Inferior parietal cortex (tissue), 1 donor: ENCODE data around the gene MAML2.

Experiments used
- DNase-seq: peaks from one replicate; pipeline ENCODE4 v3.0.0-alpha.2; 2016; ENCODE audit errors: extremely low spot score

The MAML2 gene

DNA sequence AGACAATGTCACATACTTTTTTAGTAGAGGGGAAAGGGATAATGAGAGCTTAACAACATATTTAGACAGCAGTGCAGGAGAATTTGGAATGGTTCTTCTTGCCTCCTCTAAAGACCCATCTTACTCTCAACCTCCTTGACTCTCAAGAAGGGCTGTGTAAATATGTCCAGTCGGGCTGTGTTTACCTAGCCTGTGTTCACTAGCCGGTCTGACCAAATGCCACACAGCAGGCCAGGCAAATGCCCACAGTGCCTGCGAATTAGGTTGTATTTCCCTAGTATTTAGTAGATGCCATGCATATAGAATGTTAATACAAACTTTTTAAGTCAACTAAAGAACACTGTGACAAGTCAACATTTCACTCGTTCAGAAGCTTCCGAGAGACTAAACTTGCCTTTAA, 367.7 kb downstream of the MAML2 start:
- no peak for DNase-seq

DNA sequence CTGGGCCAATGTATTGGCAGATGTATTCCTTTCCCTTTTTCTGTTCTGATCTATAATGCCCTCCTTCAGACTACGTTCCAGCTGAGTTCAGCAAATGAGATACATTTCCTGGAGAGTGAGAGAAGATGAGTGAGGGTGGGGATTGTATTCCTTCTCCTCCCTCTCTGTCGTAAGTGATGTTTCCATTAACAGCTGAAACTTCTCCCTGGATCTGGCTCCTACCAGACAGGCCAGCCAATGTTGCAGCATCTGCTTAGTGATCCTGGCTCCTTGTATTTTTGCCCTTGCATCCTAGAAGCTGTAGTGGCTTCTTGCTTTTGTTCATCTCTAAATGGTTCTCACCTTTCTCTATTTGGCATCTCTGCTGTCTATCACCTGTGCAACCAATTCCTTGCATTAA, 370.9 kb downstream of the MAML2 start:
- DNase-seq: no peak

DNA sequence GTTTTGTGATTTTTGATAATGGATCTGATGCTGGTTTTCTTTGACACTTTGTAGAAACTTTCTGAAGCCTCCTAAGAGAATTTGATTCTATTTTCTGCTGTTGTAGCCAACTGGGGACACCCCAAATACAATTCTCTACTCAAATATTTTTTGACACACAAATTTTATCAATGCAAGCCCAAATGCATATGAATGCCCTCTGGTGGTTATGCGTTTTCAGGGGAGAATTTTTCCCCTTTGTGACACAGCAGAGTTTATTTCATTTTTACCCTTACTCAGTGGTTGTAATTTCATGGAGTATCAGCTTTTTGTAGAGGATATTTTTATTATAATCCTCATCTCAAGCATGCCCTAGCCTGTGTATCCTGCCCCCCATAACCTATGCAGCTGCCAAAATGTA, 374.4 kb downstream of the MAML2 start:
- DNase-seq: peak; percentile 22

DNA sequence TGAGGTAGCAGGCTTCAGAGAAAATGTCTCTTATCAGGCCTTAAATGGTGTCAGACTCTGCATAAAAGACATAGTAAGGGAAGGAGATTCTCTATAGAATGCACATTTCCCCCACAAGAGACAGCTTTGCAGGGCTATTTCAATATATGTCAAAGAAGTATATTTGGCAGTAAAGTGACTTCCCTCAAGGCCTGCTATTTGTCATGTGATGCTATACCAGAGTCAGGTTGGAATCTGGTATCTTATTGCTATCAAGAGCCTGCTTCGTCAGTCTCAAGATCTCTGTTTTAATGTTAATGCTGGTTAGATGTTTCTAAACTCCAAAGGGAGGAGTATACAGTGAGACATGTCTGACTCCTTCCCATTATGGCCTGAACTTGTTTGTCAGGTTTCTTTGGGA, 378.7 kb downstream of the MAML2 start:
- no peak for DNase-seq

DNA sequence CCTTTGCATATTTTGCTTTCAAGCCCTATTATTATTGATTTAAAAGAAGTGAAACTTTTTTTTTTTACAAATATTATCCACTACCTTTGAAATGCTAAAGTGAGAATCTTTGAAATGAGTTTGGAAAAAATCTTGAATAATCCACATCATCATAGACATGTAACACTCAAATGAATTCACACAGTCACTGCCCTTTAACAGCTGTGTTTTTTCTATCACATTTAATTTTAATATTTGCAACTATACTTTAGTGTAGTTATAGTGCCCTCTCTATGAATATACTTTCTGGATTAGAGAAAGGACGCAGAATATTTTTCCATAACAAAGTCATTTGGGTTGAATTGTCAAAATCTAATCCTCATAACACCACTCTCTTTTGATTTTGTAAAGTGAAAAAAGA, 381.2 kb downstream of the MAML2 start:
- no peak for DNase-seq

DNA sequence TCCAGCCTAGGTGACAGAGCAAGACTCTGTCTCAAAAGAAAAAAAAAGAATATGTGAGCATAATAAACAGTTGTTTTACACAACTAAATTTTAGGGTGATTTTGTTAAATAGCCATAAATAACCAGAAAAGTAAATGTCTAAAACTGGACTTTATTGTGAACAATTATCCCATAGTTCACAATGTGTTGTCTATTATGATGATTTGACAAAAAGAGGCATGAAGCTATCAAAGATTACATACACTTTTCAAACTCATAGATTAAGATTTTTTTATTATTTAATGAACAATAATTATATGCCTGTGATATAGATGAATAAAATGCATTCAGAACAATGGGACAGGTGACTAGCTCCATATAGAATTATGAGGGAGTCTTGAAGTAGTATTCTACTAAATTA, 392.1 kb downstream of the MAML2 start:
- no peak for DNase-seq

DNA sequence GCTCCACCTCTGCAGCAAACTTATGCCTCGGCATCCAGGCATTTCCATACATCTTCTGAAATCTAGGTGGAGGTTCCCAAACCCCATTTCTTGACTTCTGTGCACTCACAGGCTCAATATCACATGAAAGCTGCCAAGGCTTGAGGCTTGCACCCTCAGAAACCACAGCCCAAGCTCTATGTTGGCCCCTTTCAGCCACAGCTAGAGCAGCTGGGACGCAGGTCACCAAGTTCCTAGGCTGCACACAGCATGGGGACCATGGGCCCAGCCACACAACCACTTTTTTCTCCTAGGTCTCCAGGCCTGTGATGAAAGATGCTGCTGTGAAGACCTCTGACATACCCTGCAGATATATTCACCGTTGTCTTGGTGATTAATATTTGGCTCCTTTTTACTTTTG, 394.4 kb downstream of the MAML2 start:
- DNase-seq: no peak

DNA sequence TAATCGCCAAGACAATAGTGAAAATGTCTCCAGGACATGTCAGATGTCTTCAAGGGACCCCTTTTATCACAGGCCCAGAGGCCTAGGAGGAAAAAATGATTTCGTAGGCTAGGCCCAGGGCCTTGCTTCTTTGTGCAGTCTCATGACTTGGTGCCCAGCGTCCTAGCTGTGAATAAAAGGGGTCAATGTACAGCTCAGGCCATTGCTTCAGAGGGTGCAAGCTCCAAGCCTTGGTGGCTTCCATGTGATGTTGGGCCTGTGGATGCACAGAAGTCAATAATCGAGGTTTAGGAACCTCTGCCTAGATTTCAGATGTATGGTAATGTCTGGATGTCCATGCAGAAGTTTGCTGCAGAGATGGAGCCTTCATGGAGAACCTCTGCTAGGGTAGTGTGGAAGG, 398.4 kb downstream of the MAML2 start:
- no peak for DNase-seq

DNA sequence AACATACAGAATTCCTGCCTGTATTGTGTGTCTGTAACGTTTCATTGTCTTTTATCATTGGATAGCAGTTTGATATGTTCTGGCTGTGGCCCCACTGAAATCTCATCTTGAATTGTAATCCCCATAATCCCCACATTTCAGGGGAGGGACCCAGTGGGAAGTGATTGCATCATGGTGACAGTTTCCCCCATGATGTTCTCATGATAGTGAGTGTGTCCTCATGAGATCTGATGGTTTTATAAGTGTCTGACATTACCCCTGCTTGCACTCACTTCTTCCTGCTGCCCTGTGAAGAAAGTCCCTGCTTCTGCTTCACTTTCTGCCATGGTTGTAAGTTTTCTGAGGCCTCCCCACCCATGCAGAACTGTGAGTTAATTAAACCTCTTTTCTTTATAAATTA, 399.4 kb downstream of the MAML2 start:
- no peak for DNase-seq

DNA sequence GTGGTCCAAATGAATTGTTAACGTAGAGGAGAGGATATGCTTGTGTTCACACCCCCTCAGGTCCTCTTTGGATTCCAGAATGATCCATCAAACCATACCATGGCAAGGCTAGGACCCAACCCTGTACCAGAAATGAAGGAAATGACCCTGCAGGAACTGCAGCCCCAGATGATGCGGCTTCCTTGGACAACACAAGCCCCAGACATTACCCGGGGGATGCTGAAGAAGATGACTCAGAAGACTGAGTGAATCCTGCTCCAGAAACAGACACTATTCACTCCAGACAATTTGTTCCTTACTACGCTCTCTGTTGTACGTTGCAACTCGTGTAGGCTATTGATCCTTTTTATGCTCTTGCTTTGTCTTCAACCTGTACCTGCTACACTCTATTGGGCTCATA, 403.9 kb downstream of the MAML2 start:
- DNase-seq: no peak

DNA sequence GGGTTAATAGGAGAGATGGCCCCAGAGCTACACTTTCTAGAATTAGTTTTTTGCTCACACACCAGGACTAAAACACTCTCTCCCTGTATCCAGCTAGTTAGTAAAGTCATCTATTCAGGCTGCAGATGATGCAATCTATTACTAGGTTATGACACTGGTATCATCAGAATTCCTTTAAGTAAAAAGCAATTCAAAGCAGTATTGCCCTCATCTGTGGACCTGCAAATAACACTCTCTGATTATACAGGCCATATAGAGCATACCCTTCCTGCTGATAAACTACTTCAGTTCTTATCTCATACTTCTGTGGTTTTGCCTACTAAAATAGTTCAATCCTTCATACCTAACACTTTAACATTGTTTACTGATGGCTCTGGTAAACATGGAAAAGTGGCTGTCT, 405.6 kb downstream of the MAML2 start:
- no peak for DNase-seq

DNA sequence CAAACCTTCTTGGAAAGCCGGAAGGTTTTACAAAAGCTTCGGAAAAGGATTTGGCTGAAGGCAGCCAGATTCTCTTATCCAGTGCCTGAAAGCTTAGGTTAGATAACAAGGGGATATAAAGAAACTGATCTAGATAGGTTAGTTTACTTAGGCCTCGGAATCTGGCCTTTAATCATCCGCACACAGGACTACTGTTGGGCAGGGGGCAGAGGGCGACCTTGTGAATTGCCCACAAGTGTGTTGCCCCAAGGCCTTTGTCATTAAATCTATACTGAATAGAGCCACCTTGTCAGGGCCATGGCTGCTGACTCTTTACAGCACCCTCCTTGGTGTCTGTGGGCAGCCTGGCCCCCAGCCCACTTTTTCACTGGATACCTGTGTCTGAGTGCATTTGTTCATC, 409.4 kb downstream of the MAML2 start:
- no peak for DNase-seq

DNA sequence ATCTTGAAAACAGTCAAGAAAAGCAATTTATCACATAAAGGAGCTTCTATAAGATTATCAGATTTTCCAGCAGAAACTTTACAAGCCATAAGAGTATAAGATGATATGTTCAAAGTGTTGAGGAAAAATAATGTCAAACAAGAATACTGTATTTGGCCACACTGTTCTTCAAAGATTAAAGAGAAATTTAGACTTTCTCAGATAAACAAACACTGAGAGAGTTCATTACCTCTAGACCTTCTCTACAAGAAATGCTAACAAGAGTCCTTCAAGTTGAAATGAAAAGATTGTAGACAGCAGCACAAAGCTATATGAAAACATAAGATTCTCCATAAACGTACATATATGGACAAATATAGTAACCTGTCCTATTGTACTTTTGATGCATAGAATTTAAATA, 411.1 kb downstream of the MAML2 start:
- no peak for DNase-seq

DNA sequence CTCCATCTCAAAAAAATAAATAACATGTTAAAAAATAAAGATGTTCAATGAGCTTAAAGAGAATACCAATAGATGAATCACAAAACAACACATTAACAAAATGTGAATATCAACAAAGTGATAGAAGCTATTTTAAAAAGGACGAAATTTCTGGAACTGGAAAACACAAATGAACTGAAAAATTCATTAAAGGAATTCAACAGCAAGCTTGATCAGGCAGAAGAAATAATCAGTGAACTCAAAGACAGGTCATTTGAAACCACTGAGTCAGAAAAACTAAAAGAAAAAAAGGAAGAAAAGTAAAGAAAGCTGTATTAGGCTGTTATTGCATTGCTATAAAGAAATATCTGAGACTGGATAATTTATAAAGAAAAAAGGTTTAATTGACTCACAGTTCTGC, 412.0 kb downstream of the MAML2 start:
- DNase-seq: no peak

DNA sequence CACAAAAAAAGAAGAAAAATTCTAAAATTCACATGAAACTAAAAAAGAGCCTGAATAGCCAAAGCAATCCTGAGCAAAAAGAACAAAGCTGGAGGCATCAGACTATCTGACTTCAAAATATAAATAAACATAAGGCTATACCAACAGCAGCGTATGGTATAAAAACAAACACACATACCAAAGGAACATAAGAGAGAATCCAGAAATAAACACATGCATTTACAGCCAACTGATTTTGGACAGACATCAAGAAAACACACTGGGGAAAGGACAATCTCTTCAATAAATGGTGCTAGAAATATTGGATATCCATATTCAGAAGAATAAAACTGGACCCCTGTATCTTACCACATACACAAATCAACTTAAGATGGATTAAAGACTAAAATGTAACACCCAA, 416.3 kb downstream of the MAML2 start:
- no peak for DNase-seq
